K562 (cell line): ENCODE data around the gene C10orf143.

ENCODE experiments used
- CBX2 ChIP-seq: fragments of 200-600 bp; sonication (generic); IDR thresholded peaks from one replicate; pipeline ENCODE4 v1.6.1; 2012; ENCODE audit warnings: mild to moderate bottlenecking, low read length, inconsistent platforms; ENCODE audit not compliant: insufficient read depth, poor library complexity, severe bottlenecking
- GTF2F1 ChIP-seq: IDR thresholded peaks from 2 replicates; pipeline ENCODE4 v1.6.1; 2011; ENCODE audit warnings: low read depth, low read length, improper control_type of control experiment
- HDAC3 ChIP-seq: fragments of 450-650 bp; IDR thresholded peaks from 2 replicates; pipeline ENCODE4 v1.6.1; 2018; ENCODE audit warnings: borderline replicate concordance, mild to moderate bottlenecking, moderate library complexity; ENCODE audit not compliant: partially characterized antibody
- REST ChIP-seq, 2 experiments: fragments of 450-650 bp; formaldehyde crosslinking in 1 of 2; IDR thresholded peaks; 2 replicates each; pipeline versions ENCODE4 v1.4.0 to v1.6.1; 2014 to 2020; ENCODE audit warnings: mild to moderate bottlenecking in 2 of 2, borderline replicate concordance in 1 of 2, low read depth in 1 of 2
- SMARCE1 ChIP-seq: fragments of 450-650 bp; IDR thresholded peaks from 2 replicates; pipeline ENCODE4 v1.7.1; 2016; ENCODE audit warnings: mild to moderate bottlenecking
- SRSF3 ChIP-seq: fragments of 200-400 bp; formaldehyde crosslinking; IDR thresholded peaks from 2 replicates; pipeline ENCODE4 v1.6.1; 2016; ENCODE audit warnings: mild to moderate bottlenecking, low read length, moderate library complexity; ENCODE audit not compliant: insufficient read depth

GRCh38 chr10:130080461-130080814 is 30.2 kb downstream of the C10orf143 start:
- TF ChIP-seq REST (IDR thresholded peaks at IDR 0.05; ENCODE audit: borderline replicate concordance) (no peak), REST (CRISPR knock-in tag; IDR thresholded peaks at IDR 0.05; ENCODE audit: low read depth) (no peak), GTF2F1 (no peak), SMARCE1 (no peak), SRSF3 (no peak), CBX2 (no peak), HDAC3 (no peak)
